GM18502 (cell line): Measurements from ENCODE around the gene LTBP1.

Experiments used
- ATAC-seq: cut with Tn5 transposase; IDR thresholded peaks from one replicate; pipeline ENCODE4 v1.9.1; 2021; ENCODE audit warnings: mild to moderate bottlenecking; ENCODE audit not compliant: unreplicated experiment, poor library complexity

Gene LTBP1

GRCh38 chr2:32931945-32932709, 14.6 kb upstream of the LTBP1 start:
- no peak for ATAC-seq

GRCh38 chr2:32932825-32933755, 13.7 kb upstream of the LTBP1 start:
- no peak for ATAC-seq

- no peak for ATAC-seq
These were observed 13.0 kb upstream of the LTBP1 start for GRCh38 chr2:32933756-32934095.

GRCh38 chr2:32937602-32938448, 8.9 kb upstream of the LTBP1 start:
- no peak for ATAC-seq

GRCh38 chr2:32938934-32939333, 7.8 kb upstream of the LTBP1 start:
- ATAC-seq: no peak

GRCh38 chr2:32940316-32940997, 6.3 kb upstream of the LTBP1 start:
- no peak for ATAC-seq

GRCh38 chr2:32941944-32942690, 4.6 kb upstream of the LTBP1 start:
- no peak for ATAC-seq

GRCh38 chr2:32942793-32943485, 3.8 kb upstream of the LTBP1 start:
- ATAC-seq: no peak

GRCh38 chr2:32945286-32945685, 1.5 kb upstream of the LTBP1 start:
- no peak for ATAC-seq

GRCh38 chr2:32947076-32947483, 327 bp downstream of the LTBP1 start:
- peak; percentile 40 for ATAC-seq

- ATAC-seq: peak; percentile 42
These were observed 861 bp downstream of the LTBP1 start for GRCh38 chr2:32947484-32948143.

- ATAC-seq: no peak
These were observed 1.5 kb downstream of the LTBP1 start for GRCh38 chr2:32948266-32948665.

GRCh38 chr2:32949260-32949659, 2.5 kb downstream of the LTBP1 start:
- no peak for ATAC-seq

GRCh38 chr2:32951672-32952071, 4.9 kb downstream of the LTBP1 start:
- ATAC-seq: no peak

GRCh38 chr2:32952761-32953476, 6.2 kb downstream of the LTBP1 start:
- no peak for ATAC-seq

- no peak for ATAC-seq
These were observed 7.5 kb downstream of the LTBP1 start for GRCh38 chr2:32954206-32954605.

GRCh38 chr2:32958821-32959220, 12.1 kb downstream of the LTBP1 start:
- no peak for ATAC-seq

- no peak for ATAC-seq
These were observed 13.5 kb downstream of the LTBP1 start for GRCh38 chr2:32960238-32960637.
